Right lobe of liver (tissue), 6 donors: Measurements from ENCODE around the gene MCAM. TPM values are rescaled to one million over a fixed set of nuclear protein-coding genes. Genes with fewer than 3 reads are reported as not detected.

Experiments used
- ATAC-seq, 4 donors: fragments of 200-7000 bp; cut with Tn5 transposase; one replicate each; pipeline ENCODE4 v1.9.1; 2020; ENCODE audit warnings: mild to moderate bottlenecking in 4 of 4, moderate library complexity in 4 of 4
- DNase-seq, 3 donors: peaks; one replicate each; pipeline ENCODE4 v3.0.0-alpha.2; 2020
- H3K27ac ChIP-seq, 3 donors: fragments of 200-600 bp; one replicate each; pipeline ENCODE4 v1.8.0; 2022
- H3K27me3 ChIP-seq, 2 donors: fragments of 200-600 bp; one replicate each; pipeline ENCODE4 v1.8.0; 2022
- H3K36me3 ChIP-seq, 4 donors: fragments of 200-600 bp; sonication (generic) in 1 of 4; one replicate each; pipeline versions ENCODE4 v1.5.1 to v1.8.0; 2017 to 2022; ENCODE audit warnings: control low read depth in 1 of 4
- H3K4me1 ChIP-seq, 4 donors: fragments of 200-600 bp; sonication (generic) in 1 of 4; one replicate each; pipeline versions ENCODE4 v1.5.1 to v1.8.0; 2017 to 2022; ENCODE audit warnings: control low read depth in 1 of 4
- H3K4me3 ChIP-seq, 3 donors: fragments of 200-600 bp; one replicate each; pipeline ENCODE4 v1.8.0; 2022
- H3K9me3 ChIP-seq, 4 donors: fragments of 200-600 bp; sonication (generic) in 1 of 4; one replicate each; pipeline versions ENCODE4 v1.5.1 to v1.8.0; 2017 to 2022; ENCODE audit warnings: control low read depth in 1 of 4
- CTCF ChIP-seq, 4 donors: fragments of 200-600 bp in 3 of 4; fragments of 450-650 bp in 1 of 4; IDR thresholded peaks; one replicate each; pipeline versions ENCODE4 v1.5.1 to v1.8.0; 2016 to 2022; ENCODE audit warnings: antibody characterized with exemption in 4 of 4, mild to moderate bottlenecking in 2 of 4
- POLR2A ChIP-seq: fragments of 450-650 bp; IDR thresholded peaks from one replicate; pipeline ENCODE4 v1.6.1; 2017; ENCODE audit warnings: antibody characterized with exemption, mild to moderate bottlenecking
- WGBS: methylation state at CpG from one replicate; pipeline ENCODE4 v1.1.6; 2018; ENCODE audit warnings: low coverage, low lambda C conversion rate; ENCODE audit not compliant: insufficient coverage; ENCODE audit errors: missing lambda C conversion rate; 5-methylcytosine and 5-hydroxymethylcytosine counted together
- intact Hi-C, 2 donors: fragments of 100-400 bp; cut with DNase I; formaldehyde crosslinking; loops; one replicate each; pipeline versions ENCODE4 v1.11.2 to v1.14.1; 2022
- total RNA-seq, 6 experiments: library from RNA; depleted of rRNA in 2 of 6; stranded (reverse); fragments of >200 nt in 2 of 6; fragmentation: NEBNext Ultra II Directional in 3 of 6; extraction: Animal tissue kit (Norgen Biotek cat#: 25700) in 3 of 6; gene quantifications; one replicate each; pipeline versions ENCODE4 v1.1.0 to v1.2.4, GENCODE V29; 2016 to 2023
- donor health status: DM: no; HTN: yes; CAD: no.
- donor health status: DM: no; HTN: no; CAD: no.
- donor health status: DM: no; HTN: no; CAD: no.
- donor health status: DM: no; HTN: yes; CAD: no.
- donor health status: DM: no; HTN: yes; CAD: no.

The MCAM gene
- total RNA-seq, 6 experiments from 2014 or later = 1.8 to 28.7 (median 12.5) TPM

- Histone ChIP-seq H3K4me3 (no peak overlapping the region), H3K27ac (no peak overlapping the region), H3K9me3 (no peaks in the 10 kb centered on the region), H3K27me3 (no peaks in the 10 kb centered on the region), H3K4me1 (peaks cover 0 to 25% (median 7%) of the 10 kb centered on the region in 4 donors), H3K36me3 (peaks cover 0 to 29% (median 8%) of the 10 kb centered on the region in 4 donors)
- no peak for TF ChIP-seq POLR2A
- no peak for TF ChIP-seq CTCF (IDR thresholded peaks at IDR 0.05)
- 97% methylated on average over 3 of the region's 3 CpGs for WGBS
- intact Hi-C loops = no loop called here
- DNase-seq = no peak
- ATAC-seq = no peak
Observed at GRCh38 chr11:119300198-119300964, 16.5 kb downstream of the MCAM start.

GRCh38 chr11:119299416-119299815, 17.5 kb downstream of the MCAM start:
- no peaks in the 10 kb centered on the region for H3K9me3 ChIP-seq
- intact Hi-C loops = no loop called here
- 96% methylated on average over 7 of the region's 9 CpGs for whole genome bisulfite sequencing
- no peaks in the 10 kb centered on the region for H3K27me3 ChIP-seq
- peaks cover 0 to 25% (median 7%) of the 10 kb centered on the region in 4 donors for H3K4me1 ChIP-seq
- no peak overlapping the region for H3K27ac ChIP-seq
- peaks cover 0 to 29% (median 8%) of the 10 kb centered on the region in 4 donors for H3K36me3 ChIP-seq
- no peak for DNase-seq
- no peak for ATAC-seq
- H3K4me3 ChIP-seq = no peak overlapping the region
- TF ChIP-seq POLR2A = no peak
- TF ChIP-seq CTCF (IDR thresholded peaks at IDR 0.05) = no peak

GRCh38 chr11:119298726-119299125, 18.2 kb downstream of the MCAM start:
- H3K36me3 ChIP-seq = peaks cover 0 to 29% (median 8%) of the 10 kb centered on the region in 4 donors
- peaks cover 0 to 25% (median 7%) of the 10 kb centered on the region in 4 donors for H3K4me1 ChIP-seq
- intact Hi-C loops = no loop called here
- no peaks in the 10 kb centered on the region for H3K9me3 ChIP-seq
- DNase-seq = no peak
- no peaks in the 10 kb centered on the region for H3K27me3 ChIP-seq
- H3K4me3 ChIP-seq = no peak overlapping the region
- no peak for TF ChIP-seq POLR2A
- TF ChIP-seq CTCF (IDR thresholded peaks at IDR 0.05) = no peak
- WGBS = 100% methylated on average over 2 of the region's 2 CpGs
- no peak overlapping the region for H3K27ac ChIP-seq
- ATAC-seq = peak in 3 of 4 donors; percentile 25 to 52 (median 41)

GRCh38 chr11:119297938-119298337, 19.0 kb downstream of the MCAM start:
- ATAC-seq = peak; percentile 50 to 88 (median 72)
- WGBS = 14% methylated on average over 3 of the region's 3 CpGs
- H3K9me3 ChIP-seq = no peaks in the 10 kb centered on the region
- H3K36me3 ChIP-seq = peaks cover 0 to 29% (median 8%) of the 10 kb centered on the region in 4 donors
- H3K27ac ChIP-seq = peak overlapping the region in 1 of 3 donors; percentile 30
- TF ChIP-seq CTCF (IDR thresholded peaks at IDR 0.05) (no peak), POLR2A (no peak)
- H3K27me3 ChIP-seq = no peaks in the 10 kb centered on the region
- H3K4me3 ChIP-seq = no peak overlapping the region
- no peak for DNase-seq
- H3K4me1 ChIP-seq = peaks cover 0 to 25% (median 7%) of the 10 kb centered on the region in 4 donors
- intact Hi-C loops = no loop called here
